ENCODE measurements around the gene MACO1.

GRCh38 chr1:25527226-25527846 is 96.6 kb downstream of the MACO1 start:
- TF ChIP-seq, protein P1, sequence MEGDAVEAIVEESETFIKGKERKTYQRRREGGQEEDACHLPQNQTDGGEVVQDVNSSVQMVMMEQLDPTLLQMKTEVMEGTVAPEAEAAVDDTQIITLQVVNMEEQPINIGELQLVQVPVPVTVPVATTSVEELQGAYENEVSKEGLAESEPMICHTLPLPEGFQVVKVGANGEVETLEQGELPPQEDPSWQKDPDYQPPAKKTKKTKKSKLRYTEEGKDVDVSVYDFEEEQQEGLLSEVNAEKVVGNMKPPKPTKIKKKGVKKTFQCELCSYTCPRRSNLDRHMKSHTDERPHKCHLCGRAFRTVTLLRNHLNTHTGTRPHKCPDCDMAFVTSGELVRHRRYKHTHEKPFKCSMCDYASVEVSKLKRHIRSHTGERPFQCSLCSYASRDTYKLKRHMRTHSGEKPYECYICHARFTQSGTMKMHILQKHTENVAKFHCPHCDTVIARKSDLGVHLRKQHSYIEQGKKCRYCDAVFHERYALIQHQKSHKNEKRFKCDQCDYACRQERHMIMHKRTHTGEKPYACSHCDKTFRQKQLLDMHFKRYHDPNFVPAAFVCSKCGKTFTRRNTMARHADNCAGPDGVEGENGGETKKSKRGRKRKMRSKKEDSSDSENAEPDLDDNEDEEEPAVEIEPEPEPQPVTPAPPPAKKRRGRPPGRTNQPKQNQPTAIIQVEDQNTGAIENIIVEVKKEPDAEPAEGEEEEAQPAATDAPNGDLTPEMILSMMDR (IDR thresholded peaks at IDR 0.05), result no peak
- no peak for TF ChIP-seq POLR2A (IDR thresholded peaks at IDR 0.05)

All from upper lobe of left lung (tissue), 4 donors.